ENCODE results near the gene ZBTB20. TPM values are rescaled to one million over a fixed set of nuclear protein-coding genes. Genes with fewer than 3 reads are reported as not detected.
"Not testable (repeated sequence)": the region's sequence is repeated elsewhere in the genome, so short reads cannot be mapped to it uniquely, and the experiment has no call there.

ZBTB20 gene
- total RNA-seq, 1 experiment from 2014 or later, result 7.7 TPM

DNA sequence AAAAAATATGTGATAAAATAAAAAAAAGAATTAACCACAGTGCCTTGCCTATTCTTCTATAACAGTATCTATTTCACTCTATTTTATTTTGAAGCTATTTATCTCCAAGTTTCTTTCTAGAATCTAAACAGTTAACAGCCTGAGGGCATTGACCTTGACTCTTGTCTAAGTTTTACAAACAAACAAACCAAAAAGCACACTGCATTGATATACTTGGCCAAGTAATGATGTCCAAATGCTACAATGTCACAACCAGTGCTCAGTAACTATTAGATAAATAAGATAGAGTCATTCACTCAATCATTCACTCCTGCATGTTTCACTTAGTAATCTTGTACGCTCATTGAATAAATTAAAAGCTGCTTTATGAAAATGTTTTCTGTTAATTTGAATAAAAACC lies 466.8 kb downstream of the ZBTB20 start:
- no peaks in the 10 kb centered on the region for H3K27me3 ChIP-seq
- no peak for DNase-seq

DNA sequence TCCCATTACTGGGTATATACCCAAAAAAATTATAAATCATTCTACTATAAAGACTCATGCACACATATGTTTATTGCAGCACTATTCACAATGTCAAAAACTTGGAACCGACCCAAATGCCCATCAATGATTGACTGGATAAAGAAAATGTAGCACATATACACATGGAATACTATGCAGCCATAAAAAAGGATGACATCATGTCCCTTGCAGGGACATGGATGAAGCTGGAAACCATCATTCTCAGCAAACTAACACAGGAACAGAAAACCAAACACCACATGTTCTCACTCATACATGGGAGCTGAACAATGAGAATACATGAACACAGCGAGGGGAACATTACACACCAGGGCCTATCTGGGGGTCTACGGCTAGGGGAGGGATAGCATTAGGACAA lies 467.3 kb downstream of the ZBTB20 start:
- not testable (repeated sequence) for H3K27ac ChIP-seq; DNase-seq; H3K4me3 ChIP-seq; H3K27me3 ChIP-seq; H3K9me3 ChIP-seq (replicated peaks); H3K36me3 ChIP-seq; H3K4me1 ChIP-seq

More for the DNA sequence above, 466.8 kb downstream of the ZBTB20 start:
- Histone ChIP-seq H3K4me1 (peaks cover 2% of the 10 kb centered on the region; the same call in 1 of the 2 replicates), H3K4me3 (no peak overlapping the region), H3K9me3 (replicated peaks) (no peaks in the 10 kb centered on the region), H3K36me3 (no peaks in the 10 kb centered on the region), H3K27ac (no peak overlapping the region)

DNA sequence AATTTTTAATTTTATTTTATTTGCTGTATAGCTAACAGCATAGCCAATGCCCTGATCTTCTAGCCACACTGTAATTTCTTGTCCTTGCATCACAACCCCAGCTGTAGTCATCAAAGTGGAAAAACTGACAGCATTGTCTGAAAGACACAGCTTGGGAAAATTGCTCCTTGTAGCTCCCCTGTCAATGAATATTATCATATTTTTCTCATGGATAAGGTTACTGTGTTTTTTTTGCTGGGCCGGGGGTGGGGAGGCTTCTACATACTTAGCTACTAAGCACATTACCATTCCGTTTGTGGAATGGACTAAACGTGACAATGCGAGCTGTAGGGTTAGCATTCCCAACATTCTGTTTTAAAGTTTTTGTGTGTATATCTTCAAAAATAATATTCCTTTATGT lies 472.0 kb downstream of the ZBTB20 start:
- Histone ChIP-seq H3K4me1 (peaks cover 38% of the 10 kb centered on the region), H3K27me3 (no peaks in the 10 kb centered on the region), H3K4me3 (no peak overlapping the region), H3K36me3 (no peaks in the 10 kb centered on the region), H3K9me3 (replicated peaks) (no peaks in the 10 kb centered on the region), H3K27ac (no peak overlapping the region)
- peak in 1 of 2 experiments; percentile 16 for DNase-seq

DNA sequence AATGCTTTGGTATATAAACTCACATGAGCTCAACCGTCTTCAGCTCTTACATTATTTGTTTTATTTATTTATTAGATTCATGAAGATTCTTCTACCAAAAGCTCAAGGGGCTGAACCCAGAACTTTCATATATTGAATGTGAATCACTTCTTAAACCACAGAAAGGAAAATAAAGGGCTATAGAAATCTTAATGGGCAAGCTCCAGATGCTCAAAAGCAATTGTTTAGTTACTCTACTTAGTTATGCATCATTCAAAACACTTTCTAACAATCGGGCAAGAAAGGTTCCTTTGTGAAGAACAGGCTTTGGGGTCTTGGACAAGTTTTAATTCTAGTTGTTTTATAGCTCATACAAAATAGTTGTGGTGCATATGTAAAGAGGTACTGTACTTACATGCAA lies 473.1 kb downstream of the ZBTB20 start:
- DNase-seq, result peak in 1 of 2 experiments; percentile 40
- Histone ChIP-seq H3K9me3 (replicated peaks) (no peaks in the 10 kb centered on the region), H3K4me3 (no peak overlapping the region; the same call in 1 of the 2 replicates), H3K27ac (peak overlapping the region; percentile 72), H3K36me3 (no peaks in the 10 kb centered on the region), H3K4me1 (peaks cover 38% of the 10 kb centered on the region), H3K27me3 (no peaks in the 10 kb centered on the region)

DNA sequence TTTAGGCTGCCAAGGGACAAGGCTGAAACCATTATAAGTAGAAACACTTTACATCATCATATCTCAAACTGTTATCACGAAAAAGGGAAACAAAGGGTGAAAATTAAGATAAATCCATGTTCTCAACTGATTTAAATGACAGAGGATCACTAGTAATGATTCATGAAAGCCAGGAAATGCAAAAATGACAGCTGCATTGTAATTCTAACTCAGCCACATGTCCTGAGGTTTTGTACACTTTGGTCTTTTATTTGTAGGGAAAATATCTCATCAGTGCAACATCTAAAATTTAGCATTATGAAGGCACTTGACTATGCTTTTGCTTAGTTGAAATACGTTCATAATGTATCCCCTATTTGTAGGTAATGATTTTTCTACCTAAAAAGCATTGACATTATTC lies 473.6 kb downstream of the ZBTB20 start:
- H3K27me3 ChIP-seq, result no peaks in the 10 kb centered on the region
- H3K4me1 ChIP-seq, result peaks cover 38% of the 10 kb centered on the region
- peak overlapping the region; percentile 72 for H3K27ac ChIP-seq
- H3K36me3 ChIP-seq, result no peaks in the 10 kb centered on the region
- DNase-seq, result peak in 1 of 2 experiments; percentile 66
- no peaks in the 10 kb centered on the region for H3K9me3 ChIP-seq (replicated peaks)
- peak overlapping the region; percentile 2; the same call in 1 of the 2 replicates for H3K4me3 ChIP-seq

DNA sequence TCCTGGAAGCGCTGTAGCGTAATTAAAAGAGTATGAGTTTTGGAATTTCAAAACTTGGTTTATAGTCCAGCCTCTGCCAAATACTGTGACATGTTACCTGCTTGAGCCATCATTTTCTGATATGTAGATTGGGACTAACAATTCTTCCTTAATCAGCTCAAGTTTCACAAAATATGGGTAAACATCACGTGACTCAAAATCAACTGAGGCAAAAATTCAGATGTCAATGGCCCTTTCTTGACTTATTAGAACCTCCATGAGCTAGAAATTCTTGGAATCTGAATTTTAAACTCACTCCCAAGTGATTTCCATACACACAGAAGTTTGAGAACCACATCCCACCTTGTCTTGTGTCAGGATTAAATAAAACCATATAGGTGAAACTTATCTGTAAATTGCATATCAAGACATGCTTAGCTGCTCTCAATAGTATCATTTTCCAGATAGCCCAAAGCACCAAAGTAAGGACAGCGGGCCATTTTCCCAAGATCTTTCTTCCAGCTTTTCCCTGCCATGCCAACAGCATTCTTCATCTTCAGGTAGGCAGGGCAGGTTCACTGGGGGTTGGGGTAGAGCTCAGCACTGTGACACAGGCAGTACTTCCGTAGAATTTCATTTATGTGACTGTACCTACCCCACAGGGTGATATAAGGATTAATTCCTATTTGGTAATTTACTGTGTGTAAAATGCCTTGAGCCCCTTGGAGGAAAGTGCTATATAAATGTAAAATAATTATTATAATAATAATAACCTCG lies 474.2 kb downstream of the ZBTB20 start:
- no peaks in the 10 kb centered on the region for H3K27me3 ChIP-seq
- H3K9me3 ChIP-seq (replicated peaks), result no peaks in the 10 kb centered on the region
- H3K36me3 ChIP-seq, result no peaks in the 10 kb centered on the region
- no peak for DNase-seq
- peaks cover 38% of the 10 kb centered on the region for H3K4me1 ChIP-seq
- H3K4me3 ChIP-seq, result no peak overlapping the region
- H3K27ac ChIP-seq, result peak overlapping the region; percentile 72

DNA sequence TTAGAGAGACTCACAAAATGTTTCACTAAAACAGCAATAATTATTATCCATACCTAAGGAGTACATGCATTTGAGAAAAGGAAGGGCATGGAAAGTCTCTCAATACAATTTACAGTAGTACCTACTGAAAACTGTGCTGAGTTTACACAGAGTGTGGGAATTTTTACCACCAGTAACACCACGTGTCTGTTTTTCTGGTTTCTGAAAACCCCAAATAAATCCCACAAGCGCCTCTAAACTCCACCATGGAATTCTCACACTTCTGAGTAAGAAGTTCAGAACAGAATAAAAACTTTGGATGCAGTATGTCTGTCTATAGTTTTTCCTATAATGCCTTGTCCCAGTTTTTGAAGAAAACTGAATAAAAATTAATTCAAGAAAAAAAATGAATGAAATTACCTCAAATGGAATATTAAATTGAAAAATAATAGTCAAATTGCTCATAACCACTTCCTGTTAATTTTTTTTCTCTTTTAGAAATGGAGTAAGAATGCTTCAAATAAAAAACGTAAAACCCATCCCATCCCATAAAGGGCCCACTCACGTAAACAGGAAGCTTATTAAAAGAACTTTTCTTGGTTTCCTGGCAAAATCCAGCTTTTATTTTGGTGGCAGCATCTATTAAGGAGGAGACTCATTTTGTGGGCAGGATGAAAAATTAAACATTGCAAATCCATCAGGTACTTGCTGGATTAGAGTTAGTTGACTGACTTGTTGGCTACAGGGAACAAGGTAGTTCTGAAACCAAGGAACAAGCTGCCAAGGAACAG lies 475.2 kb downstream of the ZBTB20 start:
- H3K4me3 ChIP-seq, result no peak overlapping the region
- H3K27me3 ChIP-seq, result no peaks in the 10 kb centered on the region
- H3K4me1 ChIP-seq, result peaks cover 38% of the 10 kb centered on the region
- no peaks in the 10 kb centered on the region for H3K36me3 ChIP-seq
- peak in 1 of 2 experiments; percentile 23 for DNase-seq
- no peaks in the 10 kb centered on the region for H3K9me3 ChIP-seq (replicated peaks)
- H3K27ac ChIP-seq, result no peak overlapping the region

DNA sequence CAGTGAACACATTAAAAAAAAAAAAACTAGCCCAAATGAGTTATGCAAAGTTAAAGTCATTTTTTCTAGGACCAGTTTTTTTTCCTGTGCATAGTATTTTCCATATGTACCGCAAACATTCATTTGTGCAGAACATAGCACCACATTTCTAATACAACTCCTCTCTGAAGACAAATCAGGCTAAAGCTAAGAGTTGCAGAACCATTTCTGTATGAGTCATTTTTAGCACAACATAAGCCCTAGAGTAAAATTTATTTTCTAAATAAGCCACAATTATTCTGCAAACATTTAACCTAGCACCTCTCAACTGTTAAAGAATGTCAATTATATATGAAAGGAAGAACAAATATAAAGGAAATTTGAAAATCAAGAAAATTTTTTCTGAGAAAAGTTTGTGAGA lies 477.5 kb downstream of the ZBTB20 start:
- DNase-seq, result no peak
- no peaks in the 10 kb centered on the region for H3K27me3 ChIP-seq
- H3K9me3 ChIP-seq (replicated peaks), result no peaks in the 10 kb centered on the region
- H3K4me3 ChIP-seq, result no peak overlapping the region
- peaks cover 32% of the 10 kb centered on the region for H3K4me1 ChIP-seq
- no peak overlapping the region for H3K27ac ChIP-seq
- H3K36me3 ChIP-seq, result no peaks in the 10 kb centered on the region

DNA sequence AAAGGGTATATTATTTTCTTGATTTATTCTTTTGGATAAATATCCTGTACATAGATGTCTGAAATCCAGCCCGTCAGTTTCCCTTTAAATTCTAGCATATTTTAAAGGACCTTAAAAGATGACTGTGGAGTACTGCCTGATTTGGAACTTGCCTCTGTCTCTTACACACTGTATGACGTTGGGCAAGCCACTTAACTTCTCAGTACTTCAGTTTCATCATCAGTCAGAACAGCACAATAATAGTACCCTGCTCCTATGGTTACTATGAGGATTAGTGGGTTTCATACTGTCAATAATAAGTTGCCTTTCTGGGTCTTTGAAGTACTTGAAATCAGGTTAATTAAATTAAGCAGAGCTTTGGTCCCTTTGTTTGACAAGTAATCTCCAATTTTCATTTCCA lies 479.0 kb downstream of the ZBTB20 start:
- no peak overlapping the region for H3K27ac ChIP-seq

DNA sequence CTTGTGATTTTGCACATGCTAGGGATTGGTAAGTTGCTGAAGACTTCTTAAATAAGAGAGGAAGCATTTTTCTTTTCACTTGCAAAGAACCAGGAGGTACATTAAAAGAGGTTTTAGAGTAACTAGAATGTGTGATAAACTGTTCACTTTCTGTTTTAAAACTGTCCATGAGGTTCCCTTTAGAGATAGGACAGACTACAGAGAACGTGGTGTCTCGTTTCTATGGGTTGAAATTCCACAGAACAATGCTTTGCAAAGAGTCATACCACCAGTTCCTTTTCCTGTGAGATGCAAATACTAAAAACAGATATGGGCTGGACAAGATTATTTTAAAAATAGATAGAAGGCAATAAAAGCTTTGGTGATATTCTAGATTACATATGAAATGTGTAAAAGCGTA lies 480.5 kb downstream of the ZBTB20 start:
- Histone ChIP-seq H3K4me1 (peaks cover 3% of the 10 kb centered on the region; the same call in 1 of the 2 replicates), H3K27me3 (no peaks in the 10 kb centered on the region), H3K27ac (no peak overlapping the region), H3K9me3 (replicated peaks) (no peaks in the 10 kb centered on the region), H3K4me3 (no peak overlapping the region), H3K36me3 (no peaks in the 10 kb centered on the region)
- DNase-seq, result no peak

More for the DNA sequence above, 479.0 kb downstream of the ZBTB20 start:
- H3K36me3 ChIP-seq, result no peaks in the 10 kb centered on the region
- no peak for DNase-seq
- H3K9me3 ChIP-seq (replicated peaks), result no peaks in the 10 kb centered on the region
- no peaks in the 10 kb centered on the region for H3K27me3 ChIP-seq
- H3K4me1 ChIP-seq, result peaks cover 17% of the 10 kb centered on the region
- H3K4me3 ChIP-seq, result no peak overlapping the region

DNA sequence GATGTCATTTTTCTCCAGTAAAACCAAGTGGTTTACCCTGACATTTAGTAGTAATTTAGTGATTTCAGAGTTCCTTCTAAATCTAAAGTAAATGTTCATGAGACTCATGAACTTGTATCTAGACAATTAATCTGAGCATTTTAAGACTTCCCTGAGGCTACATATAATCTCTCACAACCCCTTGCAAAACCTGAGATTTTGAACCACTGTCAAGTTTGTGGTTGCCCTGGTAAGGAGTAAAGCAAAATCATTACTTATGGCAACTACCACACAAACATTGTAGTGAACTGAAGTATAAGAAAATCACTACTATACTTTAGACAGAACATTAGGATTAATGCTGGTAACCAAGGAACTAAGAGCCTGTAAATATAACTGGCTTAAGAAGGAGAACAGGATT lies 483.1 kb downstream of the ZBTB20 start:
- DNase-seq, result no peak
- H3K9me3 ChIP-seq (replicated peaks), result no peaks in the 10 kb centered on the region
- no peak overlapping the region for H3K4me3 ChIP-seq
- H3K27ac ChIP-seq, result no peak overlapping the region
- no peaks in the 10 kb centered on the region for H3K36me3 ChIP-seq
- no peaks in the 10 kb centered on the region for H3K27me3 ChIP-seq
- peaks cover 18% of the 10 kb centered on the region for H3K4me1 ChIP-seq

DNA sequence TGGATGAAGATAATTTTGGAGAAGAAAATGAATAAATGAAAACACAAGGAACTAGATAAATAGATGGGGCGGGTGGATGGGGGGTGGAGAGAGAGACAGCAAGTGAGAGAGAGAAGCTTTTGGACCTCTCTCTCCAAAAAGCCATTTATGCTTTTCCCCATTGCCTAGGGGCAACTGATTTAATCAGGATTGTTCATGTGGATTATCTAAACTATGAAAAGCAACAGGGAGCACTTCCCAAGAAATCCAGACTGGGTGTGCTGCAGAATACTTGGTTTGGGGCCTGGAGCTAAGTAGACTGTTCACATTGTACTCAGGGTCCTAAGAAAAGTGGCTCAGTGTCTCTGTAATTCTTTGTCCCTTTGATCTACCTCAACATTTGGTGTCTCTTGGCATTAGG lies 486.3 kb downstream of the ZBTB20 start:
- Histone ChIP-seq H3K4me1 (peaks cover 18% of the 10 kb centered on the region), H3K27me3 (no peaks in the 10 kb centered on the region), H3K9me3 (replicated peaks) (no peaks in the 10 kb centered on the region), H3K27ac (peak overlapping the region; percentile 35), H3K4me3 (no peak overlapping the region), H3K36me3 (no peaks in the 10 kb centered on the region)
- peak; percentile 10 to 56 for DNase-seq

DNA sequence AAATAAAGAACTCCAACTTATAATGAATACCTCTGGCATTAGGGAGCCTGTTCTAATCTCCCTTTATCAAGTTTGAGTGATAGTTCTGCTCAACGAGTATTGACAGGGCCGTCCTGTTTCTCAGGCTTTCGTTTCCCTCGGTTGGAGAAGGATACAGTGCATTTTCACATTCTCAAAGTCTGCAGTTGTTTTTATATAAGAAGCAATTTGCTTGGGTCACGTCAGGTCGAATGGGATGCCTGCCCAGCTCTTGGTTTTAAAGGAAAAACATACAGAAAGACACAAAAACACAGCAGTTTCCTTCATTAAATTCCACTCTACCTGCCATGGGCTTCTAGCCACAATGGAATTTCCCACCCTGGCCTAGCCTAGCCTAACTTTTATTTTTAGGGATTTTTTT lies 487.0 kb downstream of the ZBTB20 start:
- Histone ChIP-seq H3K27me3 (no peaks in the 10 kb centered on the region), H3K36me3 (no peaks in the 10 kb centered on the region), H3K4me3 (no peak overlapping the region), H3K4me1 (peaks cover 18% of the 10 kb centered on the region), H3K27ac (peak overlapping the region; percentile 35), H3K9me3 (replicated peaks) (no peaks in the 10 kb centered on the region)
- peak; percentile 18 to 45 for DNase-seq

DNA sequence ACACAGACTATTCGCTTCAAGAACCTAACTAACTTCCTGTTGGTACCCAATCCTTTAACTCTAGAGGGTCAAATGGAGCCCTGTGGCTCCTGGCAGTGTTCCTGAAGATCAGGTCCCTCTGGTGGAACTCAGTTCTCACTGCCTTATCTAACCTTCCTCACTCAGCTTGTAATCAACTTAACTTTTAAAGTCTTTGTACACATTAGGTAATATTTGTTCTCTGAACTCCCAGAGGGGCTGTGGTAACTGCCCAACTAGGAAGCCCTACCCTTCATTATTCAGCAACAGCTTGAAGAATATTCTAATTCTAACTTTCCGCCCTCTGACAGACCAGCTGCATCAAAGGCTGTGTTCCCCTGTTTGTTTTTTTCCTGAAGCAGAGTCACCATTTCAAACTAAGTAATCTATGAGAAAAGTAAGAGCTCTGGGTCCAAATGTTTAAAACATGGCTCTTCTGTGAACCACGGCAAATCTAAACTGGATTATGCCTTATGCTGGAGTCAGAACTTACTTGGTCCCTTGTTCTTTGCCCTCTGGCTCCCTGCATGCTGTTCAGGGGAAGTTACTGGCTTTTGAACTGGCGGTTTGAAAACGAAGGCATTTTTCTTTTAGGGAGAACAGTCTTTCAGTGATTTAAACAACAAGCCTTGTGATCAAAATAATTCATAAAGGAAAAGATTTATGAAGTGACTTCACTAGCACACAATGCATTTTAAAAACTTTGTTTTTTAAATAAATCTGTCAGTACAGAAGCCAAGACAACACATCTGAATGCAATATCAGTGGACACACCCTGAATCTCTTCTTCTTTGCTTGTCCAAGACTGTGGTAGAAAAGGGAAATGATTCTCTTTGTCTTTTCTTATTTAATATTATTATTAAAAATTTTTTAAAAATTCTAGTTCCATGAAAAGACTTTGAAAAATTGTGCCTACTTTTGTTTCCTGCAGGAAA lies 487.7 kb downstream of the ZBTB20 start:
- H3K4me1 ChIP-seq, result peaks cover 18% of the 10 kb centered on the region
- H3K27ac ChIP-seq, result peak overlapping the region; percentile 35
- no peaks in the 10 kb centered on the region for H3K9me3 ChIP-seq (replicated peaks)
- no peaks in the 10 kb centered on the region for H3K36me3 ChIP-seq
- H3K27me3 ChIP-seq, result no peaks in the 10 kb centered on the region
- no peak overlapping the region for H3K4me3 ChIP-seq
- no peak for DNase-seq
